GM23338 (cell line): ENCODE results near the gene TMEM236. TPM values are rescaled to one million over a fixed set of nuclear protein-coding genes. Genes with fewer than 3 reads are reported as not detected.

ENCODE experiments used
- ATAC-seq: fragments of 200-7000 bp; cut with Tn5 transposase; 3 replicates; pipeline ENCODE4 v1.9.1; 2020
- DNase-seq: peaks from one replicate; pipeline ENCODE4 v3.0.0-alpha.2; 2015; ENCODE audit warnings: low spot score
- H2AFZ ChIP-seq: fragments of 200-600 bp; sonication (generic); 2 replicates; pipeline ENCODE4 v1.8.0; 2016; ENCODE audit warnings: antibody characterized with exemption, mild to moderate bottlenecking, moderate library complexity
- H3F3A ChIP-seq: fragments of 200-600 bp; sonication (generic); replicated peaks from 2 replicates; pipeline ENCODE4 v1.8.0; 2017; ENCODE audit warnings: antibody characterized with exemption, mixed run types, low read depth
- H3K27ac ChIP-seq: fragments of 200-600 bp; sonication (generic); 2 replicates; pipeline ENCODE4 v1.6.1; 2016; ENCODE audit warnings: low read depth
- H3K27me3 ChIP-seq: fragments of 200-600 bp; sonication (generic); 2 replicates; pipeline ENCODE4 v1.8.0; 2016; ENCODE audit warnings: mild to moderate bottlenecking, mixed run types, moderate library complexity; ENCODE audit not compliant: insufficient read depth
- H3K36me3 ChIP-seq: fragments of 200-600 bp; sonication (generic); 2 replicates; pipeline ENCODE4 v1.8.0; 2016; ENCODE audit warnings: mild to moderate bottlenecking; ENCODE audit not compliant: insufficient read depth
- H3K4me1 ChIP-seq: fragments of 200-600 bp; sonication (generic); 2 replicates; pipeline ENCODE4 v1.8.0; 2016; ENCODE audit warnings: mild to moderate bottlenecking, moderate library complexity; ENCODE audit not compliant: insufficient read depth
- H3K4me2 ChIP-seq: fragments of 200-600 bp; sonication (generic); 2 replicates; pipeline ENCODE4 v1.7.1; 2017; ENCODE audit warnings: mixed run types
- H3K4me3 ChIP-seq: fragments of 200-600 bp; sonication (generic); 2 replicates; pipeline ENCODE4 v1.6.1; 2016; ENCODE audit warnings: mixed run types
- H3K79me2 ChIP-seq: fragments of 200-600 bp; sonication (generic); replicated peaks from 2 replicates; pipeline ENCODE4 v1.8.0; 2017; ENCODE audit warnings: mild to moderate bottlenecking; ENCODE audit not compliant: insufficient read depth
- H3K9me2 ChIP-seq: fragments of 200-600 bp; sonication (generic); 2 replicates; pipeline ENCODE4 v1.8.0; 2017; ENCODE audit not compliant: insufficient read depth
- H4K20me1 ChIP-seq: fragments of 200-600 bp; sonication (generic); replicated peaks from 2 replicates; pipeline ENCODE4 v1.8.0; 2017; ENCODE audit warnings: mild to moderate bottlenecking; ENCODE audit not compliant: insufficient read depth
- H3K27ac Mint-ChIP-seq: 2 replicates; pipeline ENCODE4 v1.8.0; 2020; ENCODE audit warnings: inconsistent platforms, mild to moderate bottlenecking, moderate library complexity, mixed read lengths
- H3K27me3 Mint-ChIP-seq: 3 replicates; pipeline ENCODE4 v1.8.0; 2022; ENCODE audit warnings: low read depth, mild to moderate bottlenecking, moderate library complexity, mixed read lengths, inconsistent platforms; ENCODE audit not compliant: insufficient read depth, poor library complexity
- H3K36me3 Mint-ChIP-seq: 3 replicates; pipeline ENCODE4 v1.8.0; 2021; ENCODE audit warnings: low read depth, mild to moderate bottlenecking, inconsistent platforms, moderate library complexity, mixed read lengths
- H3K4me1 Mint-ChIP-seq: 3 replicates; pipeline ENCODE4 v1.8.0; 2020; ENCODE audit warnings: mild to moderate bottlenecking, inconsistent platforms, mixed read lengths
- H3K4me3 Mint-ChIP-seq: 3 replicates; pipeline ENCODE4 v1.8.0; 2021; ENCODE audit warnings: moderate library complexity, mild to moderate bottlenecking, inconsistent platforms, mixed read lengths
- H3K9me3 Mint-ChIP-seq: 3 replicates; pipeline ENCODE4 v1.8.0; 2020; ENCODE audit warnings: moderate library complexity, mild to moderate bottlenecking, inconsistent platforms, mixed read lengths
- CTCF ChIP-seq, 2 experiments: fragments of 200-600 bp in 1 of 2; sonication (generic) in 1 of 2; conservative IDR thresholded peaks; 2 replicates each; pipeline versions ENCODE4 v1.5.1 to v1.6.1; 2016 to 2017; ENCODE audit warnings: antibody characterized with exemption in 2 of 2, low read depth in 2 of 2, mild to moderate bottlenecking in 2 of 2, moderate library complexity in 1 of 2
- ETS1 ChIP-seq: IDR thresholded peaks from 2 replicates; pipeline ENCODE4 v1.6.1; 2016; ENCODE audit warnings: antibody characterized with exemption
- EZH2 ChIP-seq: fragments of 200-600 bp; sonication (generic); IDR thresholded peaks from one replicate; pipeline ENCODE4 v1.8.0; 2017; ENCODE audit warnings: antibody characterized with exemption, mild to moderate bottlenecking, low read depth; ENCODE audit not compliant: unreplicated experiment
- JUNB ChIP-seq: IDR thresholded peaks from one replicate; pipeline ENCODE4 v1.6.1; 2016; ENCODE audit warnings: antibody characterized with exemption; ENCODE audit not compliant: unreplicated experiment
- NANOG ChIP-seq: IDR thresholded peaks from 2 replicates; pipeline ENCODE4 v1.6.1; 2016; ENCODE audit warnings: antibody characterized with exemption, borderline replicate concordance
- POLR2AphosphoS5 ChIP-seq: IDR thresholded peaks from 2 replicates; pipeline ENCODE4 v1.6.1; 2016; ENCODE audit warnings: antibody characterized with exemption, low read depth
- REST ChIP-seq: IDR thresholded peaks from one replicate; pipeline ENCODE4 v1.6.1; 2018; ENCODE audit warnings: antibody characterized with exemption; ENCODE audit not compliant: unreplicated experiment
- ZNF331 ChIP-seq: fragments of 250-450 bp; sonication (Bioruptor Pico); IDR thresholded peaks from 2 replicates; pipeline ENCODE4 v1.5.0; 2020; ENCODE audit warnings: low read depth, mild to moderate bottlenecking, moderate library complexity
- polyA plus RNA-seq: library from polyadenylated mRNA; unstranded; fragments of >200 nt; fragmentation: Nextera tagmentation; extraction: Ambion mirVana; gene quantifications from 2 replicates; pipeline ENCODE4 v1.2.1, GENCODE V29; 2016
- total RNA-seq: library from RNA; depleted of rRNA; stranded (reverse); fragments of >200 nt; shearing (Covaris generic); gene quantifications from 2 replicates; pipeline ENCODE4 v1.2.3, GENCODE V29; 2014

The TMEM236 gene
- total and polyA plus RNA-seq, 2 experiments from 2014 or later, result 0.03 TPM

- TF ChIP-seq REST, result no peak
- TF ChIP-seq EZH2, result no peak
- no peak for TF ChIP-seq CTCF (conservative IDR thresholded peaks at IDR 0.05; ENCODE audit: low read depth in 2 of 2)
- no peak for TF ChIP-seq POLR2AphosphoS5
- no peak for TF ChIP-seq ETS1
- TF ChIP-seq NANOG, result no peak
Observed at GRCh38 chr10:17734432-17735080, 17.4 kb upstream of the TMEM236 start (continued).

GRCh38 chr10:17735166-17735941 lies 16.6 kb upstream of the TMEM236 start:
- Histone ChIP-seq H4K20me1 (no peaks in the 10 kb centered on the region), H3K9me2 (no peaks in the 10 kb centered on the region), H3K4me3 (no peak overlapping the region), H3K79me2 (no peaks in the 10 kb centered on the region), H3K36me3 (no peaks in the 10 kb centered on the region), H2AFZ (no peak overlapping the region), H3F3A (no peaks in the 10 kb centered on the region), H3K27ac (no peak overlapping the region), H3K4me1 (no peaks in the 10 kb centered on the region), H3K4me2 (no peak overlapping the region), H3K27me3 (no peaks in the 10 kb centered on the region)
- H3K36me3 Mint-ChIP-seq, result no peaks in the 10 kb centered on the region
- DNase-seq (no peak), ATAC-seq (no peak)
- peaks cover 4% of the 10 kb centered on the region for H3K27me3 Mint-ChIP-seq
- H3K4me1 Mint-ChIP-seq, result no peaks in the 10 kb centered on the region
- no peak overlapping the region for H3K4me3 Mint-ChIP-seq
- no peak overlapping the region for H3K27ac Mint-ChIP-seq
- H3K9me3 Mint-ChIP-seq, result no peaks in the 10 kb centered on the region
- TF ChIP-seq REST (no peak), CTCF (conservative IDR thresholded peaks at IDR 0.05; ENCODE audit: low read depth in 2 of 2) (no peak), ETS1 (no peak), EZH2 (no peak), ZNF331 (no peak), NANOG (no peak), JUNB (no peak)
